GM18907 (cell line): Measurements from ENCODE around the gene SDCBP2.

Experiments used
- ATAC-seq: cut with Tn5 transposase; IDR thresholded peaks from one replicate; pipeline ENCODE4 v1.9.1; 2021; ENCODE audit warnings: mild to moderate bottlenecking, moderate library complexity; ENCODE audit not compliant: unreplicated experiment

Gene SDCBP2

GRCh38 chr20:1298888-1299511, 29.9 kb downstream of the SDCBP2 start:
- ATAC-seq: no peak

GRCh38 chr20:1298166-1298565, 30.8 kb downstream of the SDCBP2 start:
- no peak for ATAC-seq

GRCh38 chr20:1297486-1297885, 31.5 kb downstream of the SDCBP2 start:
- no peak for ATAC-seq

GRCh38 chr20:1296922-1297321, 32.0 kb downstream of the SDCBP2 start:
- ATAC-seq: no peak

GRCh38 chr20:1296117-1296610, 32.8 kb downstream of the SDCBP2 start:
- ATAC-seq: no peak

- ATAC-seq: no peak
These were observed 33.5 kb downstream of the SDCBP2 start for GRCh38 chr20:1295276-1295930.

GRCh38 chr20:1294497-1294896, 34.4 kb downstream of the SDCBP2 start:
- no peak for ATAC-seq

GRCh38 chr20:1293641-1294379, 35.1 kb downstream of the SDCBP2 start:
- ATAC-seq: no peak

GRCh38 chr20:1292620-1293019, 36.3 kb downstream of the SDCBP2 start:
- no peak for ATAC-seq

GRCh38 chr20:1291191-1291741, 37.7 kb downstream of the SDCBP2 start:
- ATAC-seq: no peak

GRCh38 chr20:1287787-1288569, 41.0 kb downstream of the SDCBP2 start:
- no peak for ATAC-seq

GRCh38 chr20:1287306-1287705, 41.6 kb downstream of the SDCBP2 start:
- ATAC-seq: no peak

- ATAC-seq: no peak
These were observed 42.5 kb downstream of the SDCBP2 start for GRCh38 chr20:1286267-1287024.

GRCh38 chr20:1283522-1284510, 45.1 kb downstream of the SDCBP2 start:
- no peak for ATAC-seq

GRCh38 chr20:1282966-1283365, 46.0 kb downstream of the SDCBP2 start:
- ATAC-seq: no peak

- ATAC-seq: no peak
These were observed 47.5 kb downstream of the SDCBP2 start for GRCh38 chr20:1281279-1282057.

GRCh38 chr20:1280195-1281102, 48.5 kb downstream of the SDCBP2 start:
- ATAC-seq: no peak
